ENCODE data around the gene BAZ1A. TPM values are rescaled to one million over a fixed set of nuclear protein-coding genes. Genes with fewer than 3 reads are reported as not detected.
A peak's percentile ranks its signal among the peaks of the same experiment; 100 is the strongest.
"Not testable (repeated sequence)": the region's sequence is repeated elsewhere in the genome, so short reads cannot be mapped to it uniquely, and the experiment has no call there.

The BAZ1A gene
- total and polyA plus RNA-seq, 7 experiments from 2014 or later, result 10.3 to 62.5 (median 49.8) TPM

- ChIA-PET CTCF (no interaction called here), POLR2A (interaction anchor here (0.9 kb wide), 1 partner anchor 32 kb away, joined by 3 read pairs; no protein-coding TSS in a partner anchor)
- intact Hi-C loops (cut with micrococcal nuclease), result no loop called here
- H3K36me3 ChIP-seq (ENCODE audit: control insufficient read depth in 2 of 3, insufficient read depth in 3 of 3, low read length in 3 of 3), result peaks cover 3 to 35% (median 4%) of the 10 kb centered on the region in 3 experiments
- peaks cover 5 to 59% (median 35%) of the 10 kb centered on the region in 5 donors for H3K36me3 Mint-ChIP-seq
- H3K27me3 Mint-ChIP-seq, result no peaks in the 10 kb centered on the region
- no peak for DNase-seq
- H3K4me3 Mint-ChIP-seq, result no peak overlapping the region
- no peaks in the 10 kb centered on the region for H3K4me1 ChIP-seq (ENCODE audit: control insufficient read depth in 2 of 2, insufficient read depth in 2 of 2, low read length in 2 of 2)
- no peak for ATAC-seq
- no peak overlapping the region for H3K4me3 ChIP-seq (ENCODE audit: low read length)
- H3K9me3 Mint-ChIP-seq, result peaks cover 0 to 1% (median 0%) of the 10 kb centered on the region in 11 donors
- peak overlapping the region in 7 of 9 donors; percentile 29 to 75 (median 37) for H3K27ac Mint-ChIP-seq
- H3K27me3 ChIP-seq (ENCODE audit: control insufficient read depth in 2 of 2, insufficient read depth in 2 of 2, low read length in 2 of 2), result no peaks in the 10 kb centered on the region
- no peak overlapping the region for H3K27ac ChIP-seq (ENCODE audit: low read depth, low read length)
- no peaks in the 10 kb centered on the region for H3K9me3 ChIP-seq (ENCODE audit: control insufficient read depth in 2 of 3, low read length in 3 of 3)
- peaks cover 9 to 37% (median 18%) of the 10 kb centered on the region in 7 donors for H3K4me1 Mint-ChIP-seq
Observed at GRCh38 chr14:34824256-34824655, 50.9 kb downstream of the BAZ1A start.

- H3K27me3 ChIP-seq (ENCODE audit: control insufficient read depth in 2 of 2, insufficient read depth in 2 of 2, low read length in 2 of 2), result no peaks in the 10 kb centered on the region
- H3K27ac ChIP-seq (ENCODE audit: low read depth, low read length), result no peak overlapping the region
- Mint-ChIP-seq H3K27me3 (no peaks in the 10 kb centered on the region), H3K4me3 (no peak overlapping the region), H3K27ac (peak overlapping the region in 2 of 9 donors; percentile 21 to 70), H3K9me3 (no peaks in the 10 kb centered on the region), H3K4me1 (peaks cover 6 to 23% (median 11%) of the 10 kb centered on the region in 7 donors), H3K36me3 (peaks cover 5 to 35% (median 24%) of the 10 kb centered on the region in 5 donors)
- no peak overlapping the region for H3K4me3 ChIP-seq (ENCODE audit: low read length)
- CTCF ChIA-PET, result no interaction called here
- ATAC-seq (no peak), DNase-seq (no peak)
- no peaks in the 10 kb centered on the region for H3K9me3 ChIP-seq (ENCODE audit: control insufficient read depth in 2 of 3, low read length in 3 of 3)
- intact Hi-C loops (cut with micrococcal nuclease), result no loop called here
- no peaks in the 10 kb centered on the region for H3K4me1 ChIP-seq (ENCODE audit: control insufficient read depth in 2 of 2, insufficient read depth in 2 of 2, low read length in 2 of 2)
- peaks cover 0 to 15% (median 8%) of the 10 kb centered on the region in 3 experiments for H3K36me3 ChIP-seq (ENCODE audit: control insufficient read depth in 2 of 3, insufficient read depth in 3 of 3, low read length in 3 of 3)
- POLR2A ChIA-PET, result no interaction called here
Observed at GRCh38 chr14:34817768-34818167, 57.4 kb downstream of the BAZ1A start.

- CTCF ChIA-PET, result no interaction called here
- intact Hi-C loops (cut with micrococcal nuclease), result no loop called here
Observed at GRCh38 chr14:34810028-34810427, 65.1 kb downstream of the BAZ1A start.

GRCh38 chr14:34806257-34806656 lies 68.9 kb downstream of the BAZ1A start:
- Mint-ChIP-seq H3K9me3 (peaks cover 0 to 16% (median 6%) of the 10 kb centered on the region in 11 donors), H3K4me3 (no peak overlapping the region), H3K4me1 (peaks cover 0 to 9% (median 0%) of the 10 kb centered on the region in 7 donors), H3K27me3 (no peaks in the 10 kb centered on the region), H3K27ac (peak overlapping the region in 1 of 9 donors; percentile 75), H3K36me3 (peaks cover 15 to 49% (median 42%) of the 10 kb centered on the region in 5 donors)
- Histone ChIP-seq H3K9me3 (ENCODE audit: control insufficient read depth in 2 of 3, low read length in 3 of 3) (no peaks in the 10 kb centered on the region), H3K4me3 (ENCODE audit: low read length) (no peak overlapping the region), H3K27ac (ENCODE audit: low read depth, low read length) (no peak overlapping the region), H3K36me3 (ENCODE audit: control insufficient read depth in 2 of 3, insufficient read depth in 3 of 3, low read length in 3 of 3) (peaks cover 7 to 47% (median 9%) of the 10 kb centered on the region in 3 experiments), H3K4me1 (ENCODE audit: control insufficient read depth in 2 of 2, insufficient read depth in 2 of 2, low read length in 2 of 2) (no peaks in the 10 kb centered on the region), H3K27me3 (ENCODE audit: control insufficient read depth in 2 of 2, insufficient read depth in 2 of 2, low read length in 2 of 2) (no peaks in the 10 kb centered on the region)
- DNase-seq (no peak), ATAC-seq (no peak)
- CTCF ChIA-PET, result no interaction called here
- POLR2A ChIA-PET, result no interaction called here
- intact Hi-C loops (cut with micrococcal nuclease), result no loop called here

More at GRCh38 chr14:34810028-34810427, 65.1 kb downstream of the BAZ1A start:
- no peak overlapping the region for H3K27ac ChIP-seq (ENCODE audit: low read depth, low read length)
- Mint-ChIP-seq H3K4me3 (no peak overlapping the region), H3K4me1 (peaks cover 7 to 19% (median 15%) of the 10 kb centered on the region in 7 donors), H3K27ac (peak overlapping the region in 2 of 9 donors; percentile 71 to 85), H3K36me3 (peaks cover 9 to 42% (median 28%) of the 10 kb centered on the region in 5 donors), H3K9me3 (peaks cover 0 to 11% (median 6%) of the 10 kb centered on the region in 11 donors), H3K27me3 (no peaks in the 10 kb centered on the region)
- H3K4me1 ChIP-seq (ENCODE audit: control insufficient read depth in 2 of 2, insufficient read depth in 2 of 2, low read length in 2 of 2), result no peaks in the 10 kb centered on the region
- H3K27me3 ChIP-seq (ENCODE audit: control insufficient read depth in 2 of 2, insufficient read depth in 2 of 2, low read length in 2 of 2), result no peaks in the 10 kb centered on the region
- no peak for ATAC-seq
- no peaks in the 10 kb centered on the region for H3K9me3 ChIP-seq (ENCODE audit: control insufficient read depth in 2 of 3, low read length in 3 of 3)
- POLR2A ChIA-PET, result interaction anchor here (1.3 kb wide), 1 partner anchor 63 kb away, joined by 5 read pairs; no protein-coding TSS in a partner anchor
- DNase-seq, result no peak
- no peak overlapping the region for H3K4me3 ChIP-seq (ENCODE audit: low read length)
- H3K36me3 ChIP-seq (ENCODE audit: control insufficient read depth in 2 of 3, insufficient read depth in 3 of 3, low read length in 3 of 3), result peaks cover under 1 to 25% (median 7%) of the 10 kb centered on the region in 3 experiments

GRCh38 chr14:34804933-34805332 lies 70.2 kb downstream of the BAZ1A start:
- peaks cover 0 to 8% (median 0%) of the 10 kb centered on the region in 7 donors for H3K4me1 Mint-ChIP-seq

GRCh38 chr14:34798861-34799260 lies 76.3 kb downstream of the BAZ1A start:
- POLR2A ChIA-PET, result interaction anchor here (0.7 kb wide), 1 partner anchor 178 kb away, joined by 6 read pairs; no protein-coding TSS in a partner anchor
- H3K27ac Mint-ChIP-seq; H3K27me3 ChIP-seq (ENCODE audit: control insufficient read depth in 2 of 2, insufficient read depth in 2 of 2, low read length in 2 of 2); H3K4me1 ChIP-seq (ENCODE audit: control insufficient read depth in 2 of 2, insufficient read depth in 2 of 2, low read length in 2 of 2); CTCF ChIA-PET; H3K9me3 ChIP-seq (ENCODE audit: control insufficient read depth in 2 of 3, low read length in 3 of 3); H3K4me3 Mint-ChIP-seq; H3K27me3 Mint-ChIP-seq; ATAC-seq; H3K4me3 ChIP-seq (ENCODE audit: low read length); intact Hi-C loops (cut with micrococcal nuclease); H3K27ac ChIP-seq (ENCODE audit: low read depth, low read length); DNase-seq; H3K9me3 Mint-ChIP-seq; H3K4me1 Mint-ChIP-seq: not testable (repeated sequence)
- H3K36me3 Mint-ChIP-seq, result peaks cover 4 to 57% (median 38%) of the 10 kb centered on the region in 5 donors
- H3K36me3 ChIP-seq (ENCODE audit: control insufficient read depth in 2 of 3, insufficient read depth in 3 of 3, low read length in 3 of 3), result peaks cover 3 to 57% (median 15%) of the 10 kb centered on the region in 3 experiments

More at GRCh38 chr14:34804933-34805332, 70.2 kb downstream of the BAZ1A start:
- H3K4me1 ChIP-seq (ENCODE audit: control insufficient read depth in 2 of 2, insufficient read depth in 2 of 2, low read length in 2 of 2), result no peaks in the 10 kb centered on the region
- intact Hi-C loops (cut with micrococcal nuclease), result loop anchor here in 1 of 2 donors (5.0 kb wide), 1 partner anchor 67 kb away; no protein-coding TSS in a partner anchor
- ChIA-PET POLR2A (no interaction called here), CTCF (no interaction called here)
- Mint-ChIP-seq H3K36me3 (peaks cover 15 to 61% (median 52%) of the 10 kb centered on the region in 5 donors), H3K27me3 (no peaks in the 10 kb centered on the region), H3K27ac (peak overlapping the region in 1 of 9 donors; percentile 54), H3K9me3 (peaks cover 0 to 16% (median 6%) of the 10 kb centered on the region in 11 donors), H3K4me3 (no peak overlapping the region)
- H3K4me3 ChIP-seq (ENCODE audit: low read length), result no peak overlapping the region
- peaks cover 9 to 58% (median 17%) of the 10 kb centered on the region in 3 experiments for H3K36me3 ChIP-seq (ENCODE audit: control insufficient read depth in 2 of 3, insufficient read depth in 3 of 3, low read length in 3 of 3)
- no peaks in the 10 kb centered on the region for H3K9me3 ChIP-seq (ENCODE audit: control insufficient read depth in 2 of 3, low read length in 3 of 3)
- H3K27me3 ChIP-seq (ENCODE audit: control insufficient read depth in 2 of 2, insufficient read depth in 2 of 2, low read length in 2 of 2), result no peaks in the 10 kb centered on the region
- ATAC-seq (no peak), DNase-seq (no peak)
- no peak overlapping the region for H3K27ac ChIP-seq (ENCODE audit: low read depth, low read length)

Measured in naive thymus-derived CD4-positive, alpha-beta T cell (primary cell).